GM12865 (cell line): ENCODE measurements around the gene CLCN6.

Experiments used
- DNase-seq: peaks from one replicate; pipeline ENCODE4 v3.0.0; 2010; ENCODE audit warnings: low read depth
- H3K4me3 ChIP-seq: 2 replicates; pipeline ENCODE4 v1.5.1; 2011; ENCODE audit warnings: mild to moderate bottlenecking, low read depth, low read length, control low read depth
- TF ChIP-seq, protein P1 (sequence below): IDR thresholded peaks from 2 replicates; pipeline ENCODE4 v1.5.1; 2011; ENCODE audit warnings: low read length, control low read depth, low read depth, inconsistent platforms; ENCODE audit not compliant: insufficient read depth; ENCODE audit errors: missing control alignments

Gene CLCN6

DNA sequence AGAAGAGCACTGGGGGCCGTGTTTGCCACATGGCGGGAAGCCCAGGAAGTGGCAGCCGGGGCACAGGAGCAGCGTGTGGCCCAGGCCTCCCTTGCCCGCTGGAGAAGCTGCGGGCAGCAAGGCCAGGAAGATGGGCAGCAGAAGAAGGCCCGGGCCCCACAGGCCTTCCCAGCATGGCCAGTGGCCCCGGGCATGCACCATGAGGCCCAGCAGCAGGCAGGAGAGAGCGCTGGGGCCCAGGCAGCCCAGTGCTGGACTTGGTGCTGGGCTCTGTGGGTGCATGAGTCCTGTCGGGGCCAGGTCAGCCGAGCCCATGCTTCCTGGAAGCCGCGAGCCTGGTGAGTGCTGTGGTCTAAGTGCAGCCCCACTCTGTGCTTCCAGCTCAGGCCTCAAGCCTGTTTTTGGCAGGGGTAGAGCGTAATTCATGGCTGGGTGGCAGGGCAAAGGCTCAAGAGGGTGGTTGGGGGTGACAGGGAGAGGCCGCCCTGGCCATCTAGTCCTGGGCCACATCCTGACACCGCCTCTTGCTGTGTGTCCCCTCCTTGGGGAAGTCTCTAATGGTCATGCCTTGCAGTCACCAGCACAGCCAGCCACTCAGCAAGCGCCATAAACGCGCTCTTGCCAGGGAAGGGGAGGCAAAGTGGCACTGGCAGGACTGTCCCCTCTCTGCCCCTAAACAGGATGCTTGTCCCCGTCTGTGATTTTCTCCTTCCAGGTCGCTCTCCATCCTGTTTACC is 21.6 kb upstream of the CLCN6 start:
- no peak for DNase-seq
- TF ChIP-seq, protein P1, sequence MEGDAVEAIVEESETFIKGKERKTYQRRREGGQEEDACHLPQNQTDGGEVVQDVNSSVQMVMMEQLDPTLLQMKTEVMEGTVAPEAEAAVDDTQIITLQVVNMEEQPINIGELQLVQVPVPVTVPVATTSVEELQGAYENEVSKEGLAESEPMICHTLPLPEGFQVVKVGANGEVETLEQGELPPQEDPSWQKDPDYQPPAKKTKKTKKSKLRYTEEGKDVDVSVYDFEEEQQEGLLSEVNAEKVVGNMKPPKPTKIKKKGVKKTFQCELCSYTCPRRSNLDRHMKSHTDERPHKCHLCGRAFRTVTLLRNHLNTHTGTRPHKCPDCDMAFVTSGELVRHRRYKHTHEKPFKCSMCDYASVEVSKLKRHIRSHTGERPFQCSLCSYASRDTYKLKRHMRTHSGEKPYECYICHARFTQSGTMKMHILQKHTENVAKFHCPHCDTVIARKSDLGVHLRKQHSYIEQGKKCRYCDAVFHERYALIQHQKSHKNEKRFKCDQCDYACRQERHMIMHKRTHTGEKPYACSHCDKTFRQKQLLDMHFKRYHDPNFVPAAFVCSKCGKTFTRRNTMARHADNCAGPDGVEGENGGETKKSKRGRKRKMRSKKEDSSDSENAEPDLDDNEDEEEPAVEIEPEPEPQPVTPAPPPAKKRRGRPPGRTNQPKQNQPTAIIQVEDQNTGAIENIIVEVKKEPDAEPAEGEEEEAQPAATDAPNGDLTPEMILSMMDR, result no peak
- no peak overlapping the region for H3K4me3 ChIP-seq

- H3K4me3 ChIP-seq, result no peak overlapping the region
- peak; percentile 68 for DNase-seq
- TF ChIP-seq, protein P1, result peak; percentile 87
These were observed 20.8 kb upstream of the CLCN6 start for GRCh38 chr1:11784993-11785769.

GRCh38 chr1:11786168-11786567 is 19.8 kb upstream of the CLCN6 start:
- H3K4me3 ChIP-seq, result no peak overlapping the region
- DNase-seq, result no peak
- TF ChIP-seq, protein P1, result no peak

DNA sequence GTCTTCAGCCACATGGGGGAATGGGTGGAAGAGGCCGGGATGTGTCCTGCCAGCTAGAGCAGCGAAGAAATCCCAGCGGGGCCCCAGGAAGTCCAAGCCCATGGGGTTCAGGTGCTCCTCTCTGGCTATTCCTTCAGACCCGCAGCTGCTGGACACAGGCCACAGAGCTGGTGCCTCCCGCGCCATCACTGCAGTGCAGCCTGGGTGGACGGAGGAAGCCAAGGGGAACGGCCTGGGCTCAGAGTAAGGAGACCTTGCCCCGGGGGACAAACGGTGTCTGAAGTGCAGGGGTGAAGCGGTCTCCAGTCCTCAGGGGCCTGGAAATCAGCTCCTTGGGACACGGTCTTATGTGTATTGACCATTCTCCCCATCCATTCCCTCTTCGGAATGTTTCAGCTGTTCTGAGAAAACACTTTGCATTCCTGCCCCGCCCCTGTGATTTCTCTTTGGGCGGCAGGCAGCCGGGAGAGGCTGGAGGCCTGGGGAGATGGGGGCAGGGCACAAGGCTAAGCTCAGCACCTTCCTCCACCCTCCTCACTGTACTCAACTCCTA is 18.7 kb upstream of the CLCN6 start:
- TF ChIP-seq, protein P1, result no peak
- no peak for DNase-seq
- no peak overlapping the region for H3K4me3 ChIP-seq

DNA sequence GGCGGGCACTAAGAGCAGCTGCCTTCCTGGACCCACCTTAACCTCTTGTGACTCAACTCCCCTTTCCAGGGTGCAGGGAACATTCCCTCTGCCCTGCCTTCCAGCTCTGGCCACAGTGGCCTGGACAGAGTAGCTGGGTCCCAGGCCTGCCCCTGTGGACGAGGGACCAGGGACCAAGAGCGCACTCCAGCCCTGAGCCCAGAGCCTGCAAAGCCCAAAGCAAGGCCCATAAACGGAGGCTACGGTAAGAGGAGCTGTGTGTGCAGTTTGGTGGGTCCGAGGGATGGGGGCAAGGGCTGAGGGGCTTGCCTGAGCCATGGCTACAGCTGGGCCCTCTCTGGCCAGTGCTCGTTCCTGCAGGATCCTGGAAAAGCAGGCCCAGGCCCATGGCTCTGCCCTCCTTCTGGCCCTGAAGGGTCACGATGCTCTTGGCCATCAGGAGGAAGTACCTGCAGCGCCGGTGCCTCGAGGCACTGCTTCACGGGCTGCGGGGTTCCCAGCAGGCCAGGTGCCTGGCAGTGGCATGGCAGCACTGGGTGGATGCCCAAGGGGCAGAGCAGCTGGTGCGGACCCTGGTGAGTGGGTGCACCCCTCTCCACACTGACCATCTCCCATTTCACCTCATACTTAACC is 18.1 kb upstream of the CLCN6 start:
- TF ChIP-seq, protein P1, result no peak
- H3K4me3 ChIP-seq, result no peak overlapping the region
- DNase-seq, result no peak

- TF ChIP-seq, protein P1, result no peak
- H3K4me3 ChIP-seq, result no peak overlapping the region
- no peak for DNase-seq
These were observed 17.4 kb upstream of the CLCN6 start for GRCh38 chr1:11788549-11789053.
